Occipital lobe (tissue), 2 donors: ENCODE data around the gene EIF4G3. TPM values are rescaled to one million over a fixed set of nuclear protein-coding genes. Genes with fewer than 3 reads are reported as not detected.
"Not testable (repeated sequence)": the region's sequence is repeated elsewhere in the genome, so short reads cannot be mapped to it uniquely, and the experiment has no call there.

Experiments
- DNase-seq: peaks from one replicate; lab custom pipeline; 2025; lab: John Stamatoyannopoulos, UW
- total RNA-seq: library from RNA; depleted of rRNA; stranded (reverse); fragments of >200 nt; gene quantifications from one replicate; pipeline ENCODE4 v1.2.3, GENCODE V29; 2014

EIF4G3 gene
- total RNA-seq, 1 donor from 2014 or later, result 47.4 TPM

GRCh38 chr1:20885121-20885520, 291.6 kb downstream of the EIF4G3 start:
- DNase-seq, result no peak

DNA sequence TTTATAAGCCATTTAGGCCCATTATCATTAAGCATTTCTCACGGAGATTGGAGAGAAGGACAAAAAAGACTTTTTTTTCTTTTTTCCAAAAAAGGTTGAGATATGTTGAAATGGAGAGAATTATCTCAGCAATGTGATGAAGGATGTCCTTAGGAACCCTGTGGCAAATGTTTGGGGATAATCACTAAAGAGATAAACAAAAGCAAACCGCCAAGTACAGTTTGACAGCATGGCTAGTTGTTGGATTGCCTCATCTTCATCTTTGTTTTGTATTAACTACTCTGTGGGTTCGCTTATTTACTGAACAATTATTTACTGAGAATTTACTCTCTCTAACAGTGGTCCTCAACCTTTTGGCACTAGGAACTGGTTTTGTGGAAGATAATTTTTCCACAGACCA, 292.2 kb downstream of the EIF4G3 start:
- DNase-seq, result no peak

GRCh38 chr1:20883766-20884165, 292.9 kb downstream of the EIF4G3 start:
- no peak for DNase-seq

- DNase-seq, result no peak
Measured at GRCh38 chr1:20882837-20883236, 293.9 kb downstream of the EIF4G3 start.

- DNase-seq, result no peak
Measured at GRCh38 chr1:20878799-20879198, 297.9 kb downstream of the EIF4G3 start.

- no peak for DNase-seq
Measured at GRCh38 chr1:20875198-20875973, 301.3 kb downstream of the EIF4G3 start.

GRCh38 chr1:20873311-20873710, 303.4 kb downstream of the EIF4G3 start:
- DNase-seq, result no peak

GRCh38 chr1:20871419-20871818, 305.3 kb downstream of the EIF4G3 start:
- no peak for DNase-seq

DNA sequence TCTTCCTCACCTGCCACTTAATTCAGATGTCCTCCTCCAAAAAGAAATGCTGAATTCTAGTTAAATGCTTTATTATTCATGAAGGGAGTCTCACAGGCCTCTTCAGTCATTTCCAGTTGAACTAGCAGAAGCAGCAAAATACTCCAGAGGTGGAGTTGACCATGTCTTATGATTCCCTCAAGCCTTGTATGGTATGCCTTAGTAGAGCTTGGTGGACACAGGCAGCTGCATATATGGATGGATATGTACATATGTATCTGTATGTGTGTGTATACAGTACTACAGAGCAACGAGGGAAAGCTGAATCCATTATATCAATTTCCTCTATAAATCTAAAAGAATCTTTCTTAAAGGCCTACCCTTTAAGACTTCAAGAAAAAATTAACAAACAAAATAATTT, 306.0 kb downstream of the EIF4G3 start:
- no peak for DNase-seq

GRCh38 chr1:20868263-20868662, 308.4 kb downstream of the EIF4G3 start:
- DNase-seq, result no peak

GRCh38 chr1:20867847-20868246, 308.9 kb downstream of the EIF4G3 start:
- no peak for DNase-seq

- no peak for DNase-seq
Measured at GRCh38 chr1:20867062-20867461, 309.6 kb downstream of the EIF4G3 start.

DNA sequence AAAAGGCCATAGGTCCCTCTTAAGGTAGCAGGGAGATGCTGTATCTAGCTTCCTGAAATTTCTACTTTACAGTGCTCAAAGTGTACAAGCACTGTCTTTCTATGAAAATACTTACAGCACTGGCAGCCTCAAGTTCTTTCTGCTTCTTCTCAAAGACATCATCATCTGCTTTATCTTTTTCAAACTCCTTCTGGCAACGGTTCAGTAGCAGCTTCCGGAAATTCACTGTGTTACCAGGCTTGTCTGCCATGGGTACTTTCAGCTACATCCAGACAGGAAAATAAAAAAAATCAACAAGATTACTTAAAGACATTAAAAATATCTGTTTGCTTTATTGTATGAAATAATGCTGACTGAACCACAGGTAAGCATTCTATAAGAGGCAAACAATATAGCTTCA, 311.7 kb downstream of the EIF4G3 start:
- no peak for DNase-seq

GRCh38 chr1:20854529-20854928, 322.2 kb downstream of the EIF4G3 start:
- DNase-seq, result no peak

GRCh38 chr1:20851791-20852190, 324.9 kb downstream of the EIF4G3 start:
- not testable (repeated sequence) for DNase-seq

GRCh38 chr1:20850021-20850420, 326.7 kb downstream of the EIF4G3 start:
- no peak for DNase-seq

- no peak for DNase-seq
Measured at GRCh38 chr1:20849100-20849499, 327.6 kb downstream of the EIF4G3 start.

DNA sequence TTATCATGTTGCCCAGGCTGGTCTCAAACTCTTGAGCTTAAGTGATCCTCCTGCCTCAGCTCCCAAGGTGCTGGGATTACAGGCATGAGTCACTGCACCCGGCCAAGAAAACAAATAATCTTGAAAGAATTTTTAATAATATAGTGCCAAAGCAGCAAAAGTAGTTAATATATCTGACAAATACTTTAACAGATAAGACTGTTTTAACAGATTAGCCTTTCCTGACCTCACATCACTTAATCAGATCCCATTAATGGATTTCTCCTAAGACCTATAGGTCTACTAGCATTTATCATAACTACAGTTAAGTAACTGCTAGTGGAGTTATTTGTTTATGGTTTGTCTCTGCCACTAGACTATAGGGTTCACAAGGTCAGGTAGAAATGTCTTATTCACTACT, 328.5 kb downstream of the EIF4G3 start:
- no peak for DNase-seq

GRCh38 chr1:20847611-20848080, 329.1 kb downstream of the EIF4G3 start:
- no peak for DNase-seq

GRCh38 chr1:20846461-20847374, 330.0 kb downstream of the EIF4G3 start:
- DNase-seq, result no peak

- no peak for DNase-seq
Measured at GRCh38 chr1:20840731-20841130, 336.0 kb downstream of the EIF4G3 start.

- DNase-seq, result no peak
Measured at GRCh38 chr1:20837554-20838192, 339.0 kb downstream of the EIF4G3 start.
